GM21529 (cell line): ENCODE data around the gene LRSAM1.

Experiments
- ATAC-seq: cut with Tn5 transposase; IDR thresholded peaks from one replicate; pipeline ENCODE4 v1.9.1; 2021; ENCODE audit not compliant: unreplicated experiment

The LRSAM1 gene

GRCh38 chr9:127530206-127530941 is 79.1 kb downstream of the LRSAM1 start:
- ATAC-seq: no peak

- no peak for ATAC-seq
These were observed 80.4 kb downstream of the LRSAM1 start for GRCh38 chr9:127531676-127532075.

GRCh38 chr9:127534250-127534906 is 83.1 kb downstream of the LRSAM1 start:
- ATAC-seq: no peak

GRCh38 chr9:127534931-127535330 is 83.6 kb downstream of the LRSAM1 start:
- ATAC-seq: no peak

GRCh38 chr9:127535396-127535795 is 84.1 kb downstream of the LRSAM1 start:
- no peak for ATAC-seq

GRCh38 chr9:127535834-127536233 is 84.5 kb downstream of the LRSAM1 start:
- no peak for ATAC-seq

GRCh38 chr9:127536499-127536898 is 85.2 kb downstream of the LRSAM1 start:
- no peak for ATAC-seq

- no peak for ATAC-seq
These were observed 85.7 kb downstream of the LRSAM1 start for GRCh38 chr9:127537014-127537413.

- no peak for ATAC-seq
These were observed 86.5 kb downstream of the LRSAM1 start for GRCh38 chr9:127537792-127538191.

GRCh38 chr9:127538849-127539258 is 87.5 kb downstream of the LRSAM1 start:
- no peak for ATAC-seq

- no peak for ATAC-seq
These were observed 88.1 kb downstream of the LRSAM1 start for GRCh38 chr9:127539259-127539981.

GRCh38 chr9:127539982-127540663 is 88.8 kb downstream of the LRSAM1 start:
- ATAC-seq: no peak

- ATAC-seq: no peak
These were observed 89.3 kb downstream of the LRSAM1 start for GRCh38 chr9:127540664-127541041.

GRCh38 chr9:127541176-127541575 is 89.9 kb downstream of the LRSAM1 start:
- no peak for ATAC-seq

- ATAC-seq: no peak
These were observed 90.6 kb downstream of the LRSAM1 start for GRCh38 chr9:127541865-127542264.

GRCh38 chr9:127543221-127543620 is 91.9 kb downstream of the LRSAM1 start:
- no peak for ATAC-seq

- ATAC-seq: no peak
These were observed 92.7 kb downstream of the LRSAM1 start for GRCh38 chr9:127543973-127544533.

GRCh38 chr9:127545196-127546124 is 94.2 kb downstream of the LRSAM1 start:
- ATAC-seq: no peak

- no peak for ATAC-seq
These were observed 95.0 kb downstream of the LRSAM1 start for GRCh38 chr9:127546125-127546832.
